Activated CD4-positive, alpha-beta memory T cell treated with anti-CD3 and anti-CD28 coated beads for 36 hours (primary cell): ENCODE measurements around the gene KRT2. TPM values are rescaled to one million over a fixed set of nuclear protein-coding genes. Genes with fewer than 3 reads are reported as not detected.

Source experiments
- CTCF ChIA-PET: fragments of 350-600 bp; sonication (Branson Sonifier 250); formaldehyde crosslinking; loops from one replicate; lab custom pipeline; 2021; ENCODE audit warnings: antibody characterized with exemption, inconsistent platforms; lab: Charles Lee
- POLR2A ChIA-PET: fragments of 350-600 bp; sonication (Branson Sonifier 250); formaldehyde crosslinking; loops from one replicate; lab custom pipeline; 2021; ENCODE audit warnings: antibody characterized with exemption; lab: Charles Lee
- DNase-seq: peaks from one replicate; pipeline ENCODE4 v3.0.0-alpha.2; 2020
- H3K27ac Mint-ChIP-seq: one replicate; pipeline ENCODE4 v1.8.0; 2021; ENCODE audit warnings: mixed read lengths
- H3K27me3 Mint-ChIP-seq: one replicate; pipeline ENCODE4 v1.8.0; 2021; ENCODE audit warnings: mixed read lengths
- H3K36me3 Mint-ChIP-seq: one replicate; pipeline ENCODE4 v1.8.0; 2021; ENCODE audit warnings: mixed read lengths
- H3K4me1 Mint-ChIP-seq: one replicate; pipeline ENCODE4 v1.8.0; 2021; ENCODE audit warnings: low read depth, mixed read lengths
- H3K4me3 Mint-ChIP-seq: one replicate; pipeline ENCODE4 v1.8.0; 2021; ENCODE audit warnings: mild to moderate bottlenecking, mixed read lengths
- H3K9me3 Mint-ChIP-seq: one replicate; pipeline ENCODE4 v1.8.0; 2021; ENCODE audit warnings: mixed read lengths
- intact Hi-C: fragments of 100-400 bp; cut with micrococcal nuclease; formaldehyde crosslinking; loops from one replicate; pipeline ENCODE4 v1.15.1; 2023
- total RNA-seq, 2 experiments: library from RNA; stranded (reverse); gene quantifications; one replicate each; pipeline ENCODE4 v1.2.3, GENCODE V29; 2021

KRT2 gene
- total RNA-seq, 2 experiments from 2014 or later = not detected

- Mint-ChIP-seq H3K4me1 (peaks cover 11% of the 10 kb centered on the region), H3K27ac (no peak overlapping the region), H3K4me3 (no peak overlapping the region), H3K27me3 (peaks cover 4% of the 10 kb centered on the region), H3K9me3 (no peaks in the 10 kb centered on the region), H3K36me3 (no peaks in the 10 kb centered on the region)
- ChIA-PET CTCF (interaction anchor here (0.6 kb wide), 1 partner anchor 201 kb away, joined by 3 read pairs; no protein-coding TSS in a partner anchor), POLR2A (no interaction called here)
- DNase-seq = no peak
- intact Hi-C loops = no loop called here
Observed at GRCh38 chr12:52683575-52684300, 31.7 kb upstream of the KRT2 start.

GRCh38 chr12:52682938-52683574 is 31.0 kb upstream of the KRT2 start:
- ChIA-PET POLR2A (no interaction called here), CTCF (no interaction called here)
- H3K36me3 Mint-ChIP-seq = no peaks in the 10 kb centered on the region
- H3K27ac Mint-ChIP-seq = no peak overlapping the region
- H3K27me3 Mint-ChIP-seq = peaks cover 6% of the 10 kb centered on the region
- DNase-seq = no peak
- peaks cover 11% of the 10 kb centered on the region for H3K4me1 Mint-ChIP-seq
- H3K4me3 Mint-ChIP-seq = no peak overlapping the region
- H3K9me3 Mint-ChIP-seq = no peaks in the 10 kb centered on the region
- intact Hi-C loops = no loop called here

DNA sequence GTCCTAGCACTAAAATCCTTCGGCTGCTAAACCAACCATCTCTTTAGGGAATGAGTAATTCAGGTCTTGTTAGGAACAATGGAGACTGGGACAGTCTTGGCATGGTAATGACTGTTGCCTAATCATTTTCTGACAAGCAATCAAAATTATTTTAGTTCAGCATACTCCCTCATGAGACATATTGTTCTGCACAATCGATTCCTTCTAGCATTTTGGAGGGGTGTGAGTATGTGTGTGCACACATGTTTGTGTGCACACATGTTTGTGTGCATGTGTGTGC is 30.3 kb upstream of the KRT2 start:
- no peaks in the 10 kb centered on the region for H3K36me3 Mint-ChIP-seq
- H3K27ac Mint-ChIP-seq = no peak overlapping the region
- H3K4me1 Mint-ChIP-seq = peaks cover 11% of the 10 kb centered on the region
- ChIA-PET POLR2A (no interaction called here), CTCF (no interaction called here)
- no peak for DNase-seq
- peaks cover 7% of the 10 kb centered on the region for H3K27me3 Mint-ChIP-seq
- no peaks in the 10 kb centered on the region for H3K9me3 Mint-ChIP-seq
- intact Hi-C loops = no loop called here
- H3K4me3 Mint-ChIP-seq = no peak overlapping the region

DNA sequence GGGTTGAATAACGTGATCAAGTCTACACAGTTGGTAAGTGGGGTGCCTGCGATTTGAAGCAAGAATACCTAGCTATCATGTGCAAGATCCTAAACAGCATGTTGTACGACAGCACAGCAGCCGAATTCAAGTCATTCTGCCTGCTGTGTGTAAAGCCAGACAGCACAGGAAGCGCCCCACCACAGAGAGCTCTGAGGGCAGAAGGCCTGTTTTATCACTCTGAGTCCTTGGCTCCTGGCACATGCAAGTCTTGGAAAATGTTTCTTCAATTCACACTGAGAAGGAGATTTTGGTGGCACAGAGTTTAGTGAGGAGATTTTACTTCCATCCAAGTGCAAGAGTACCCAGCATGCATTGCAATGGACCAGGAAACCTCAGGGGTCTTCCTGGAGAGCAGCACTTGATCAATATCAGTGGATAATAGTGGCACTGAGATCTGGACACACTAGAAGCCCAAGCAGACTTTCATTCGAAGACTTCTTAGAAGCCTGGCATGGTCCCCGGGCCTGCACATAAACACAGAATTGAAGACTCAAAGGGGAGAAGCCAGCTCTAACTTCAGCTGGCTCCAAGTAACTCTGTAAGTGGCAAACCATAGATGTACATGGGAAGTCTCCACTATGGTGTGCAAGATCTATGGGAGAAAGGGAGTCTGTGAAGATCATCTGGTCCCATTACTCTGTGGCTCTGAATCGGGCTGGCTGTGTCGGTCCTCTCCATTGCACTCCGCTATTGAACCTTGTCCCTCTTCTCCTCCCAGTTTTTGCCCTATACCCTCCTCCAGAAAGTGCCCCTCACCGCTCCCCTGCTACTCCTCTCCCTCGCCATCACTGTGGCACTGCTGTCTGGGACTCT is 29.7 kb upstream of the KRT2 start:
- H3K36me3 Mint-ChIP-seq = no peaks in the 10 kb centered on the region
- peaks cover 7% of the 10 kb centered on the region for H3K27me3 Mint-ChIP-seq
- ChIA-PET CTCF (no interaction called here), POLR2A (no interaction called here)
- H3K4me1 Mint-ChIP-seq = peaks cover 11% of the 10 kb centered on the region
- H3K4me3 Mint-ChIP-seq = no peak overlapping the region
- no peaks in the 10 kb centered on the region for H3K9me3 Mint-ChIP-seq
- no peak overlapping the region for H3K27ac Mint-ChIP-seq
- DNase-seq = peak; percentile 22
- intact Hi-C loops = no loop called here

DNA sequence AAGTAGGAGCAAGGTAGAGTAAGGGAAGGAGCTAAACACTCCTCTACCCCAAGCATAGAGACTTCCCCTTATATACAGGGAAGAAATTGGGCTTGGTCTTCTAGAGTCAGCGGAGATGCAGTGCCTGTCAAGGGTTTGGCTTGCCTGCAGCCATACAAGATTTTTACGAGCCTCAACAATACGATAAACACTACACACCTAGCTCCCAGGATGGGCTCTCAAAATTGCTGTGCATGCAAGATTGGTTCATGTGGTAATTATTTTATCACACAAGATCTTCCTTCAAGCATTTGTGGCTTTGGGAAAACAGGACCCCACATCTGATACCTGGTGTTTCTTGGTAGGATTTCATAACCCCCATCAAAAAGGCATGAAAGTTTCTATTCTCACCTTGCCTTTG is 28.4 kb upstream of the KRT2 start, which contains the start of gene KRT1:
Gene KRT1 (minus strand): TSS at position 45 of the 400 bp plus-strand sequence. CDS start 59 bp downstream, outside the sequence.
- Mint-ChIP-seq H3K27ac (no peak within 1 kb of the TSS), H3K4me3 (no peak within 1 kb of the TSS), H3K4me1 (peaks cover 11% of the 10 kb centered on the region), H3K27me3 (peaks cover 7% of the 10 kb centered on the region), H3K9me3 (no peaks in the 10 kb centered on the region), H3K36me3 (no peaks in the 10 kb centered on the region)
- DNase-seq = no peak
- CTCF ChIA-PET = interaction anchor here (0.5 to 0.8 kb wide), 2 partner anchors 101 to 186 kb away, joined by 3 read pairs; no protein-coding TSS in a partner anchor
- POLR2A ChIA-PET = no interaction called here
- intact Hi-C loops = no loop called here

- no peaks in the 10 kb centered on the region for H3K36me3 Mint-ChIP-seq
- H3K4me3 Mint-ChIP-seq = no peak overlapping the region
- no peak for DNase-seq
- H3K27me3 Mint-ChIP-seq = peaks cover 7% of the 10 kb centered on the region
- POLR2A ChIA-PET = no interaction called here
- CTCF ChIA-PET = interaction anchor here (0.5 to 0.8 kb wide), 2 partner anchors 186 to 200 kb away, joined by 3 read pairs; no protein-coding TSS in a partner anchor
- intact Hi-C loops = no loop called here
- no peak overlapping the region for H3K27ac Mint-ChIP-seq
- peaks cover 11% of the 10 kb centered on the region for H3K4me1 Mint-ChIP-seq
- H3K9me3 Mint-ChIP-seq = no peaks in the 10 kb centered on the region
Observed at GRCh38 chr12:52679875-52680274, 27.9 kb upstream of the KRT2 start.

GRCh38 chr12:52677671-52678070 is 25.7 kb upstream of the KRT2 start:
- DNase-seq = no peak
- intact Hi-C loops = no loop called here
- Mint-ChIP-seq H3K36me3 (no peaks in the 10 kb centered on the region), H3K4me3 (no peak overlapping the region), H3K27me3 (peaks cover 7% of the 10 kb centered on the region), H3K4me1 (peaks cover 11% of the 10 kb centered on the region), H3K27ac (no peak overlapping the region), H3K9me3 (no peaks in the 10 kb centered on the region)
- ChIA-PET CTCF (no interaction called here), POLR2A (no interaction called here)

- POLR2A ChIA-PET = no interaction called here
- no peaks in the 10 kb centered on the region for H3K36me3 Mint-ChIP-seq
Observed at GRCh38 chr12:52677126-52677525, 25.1 kb upstream of the KRT2 start.

DNA sequence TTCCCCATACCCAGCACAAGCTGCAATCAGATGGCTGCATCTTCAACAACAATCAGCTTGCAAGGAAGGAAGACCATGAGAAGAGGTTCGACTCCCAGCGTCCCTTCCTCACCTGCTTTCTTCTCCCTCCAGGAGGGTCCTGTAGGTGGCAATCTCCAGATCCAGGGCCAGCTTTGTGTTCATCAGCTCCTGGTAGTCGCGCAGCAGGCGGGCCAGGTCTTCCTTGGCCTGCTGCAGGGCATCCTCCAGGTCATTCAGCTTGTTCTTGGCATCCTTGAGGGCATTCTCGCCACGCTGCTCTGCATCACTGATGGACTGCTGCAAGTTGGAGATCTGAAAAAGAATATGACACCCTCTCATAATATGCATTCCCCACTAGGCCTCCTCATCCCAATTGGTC is 24.2 kb upstream of the KRT2 start:
- no peaks in the 10 kb centered on the region for H3K36me3 Mint-ChIP-seq
- ChIA-PET CTCF (interaction anchor here (1.4 kb wide), 1 partner anchor 204 kb away, joined by 4 read pairs; no protein-coding TSS in a partner anchor), POLR2A (no interaction called here)
- no peak for DNase-seq
- peaks cover 4% of the 10 kb centered on the region for H3K4me1 Mint-ChIP-seq
- intact Hi-C loops = no loop called here
- no peak overlapping the region for H3K4me3 Mint-ChIP-seq
- peaks cover 7% of the 10 kb centered on the region for H3K27me3 Mint-ChIP-seq
- no peaks in the 10 kb centered on the region for H3K9me3 Mint-ChIP-seq
- H3K27ac Mint-ChIP-seq = no peak overlapping the region

More at GRCh38 chr12:52677126-52677525, 25.1 kb upstream of the KRT2 start:
- Mint-ChIP-seq H3K4me1 (peaks cover 11% of the 10 kb centered on the region), H3K27me3 (peaks cover 7% of the 10 kb centered on the region), H3K9me3 (no peaks in the 10 kb centered on the region), H3K27ac (no peak overlapping the region), H3K4me3 (no peak overlapping the region)
- DNase-seq = no peak
- CTCF ChIA-PET = no interaction called here
- intact Hi-C loops = no loop called here

DNA sequence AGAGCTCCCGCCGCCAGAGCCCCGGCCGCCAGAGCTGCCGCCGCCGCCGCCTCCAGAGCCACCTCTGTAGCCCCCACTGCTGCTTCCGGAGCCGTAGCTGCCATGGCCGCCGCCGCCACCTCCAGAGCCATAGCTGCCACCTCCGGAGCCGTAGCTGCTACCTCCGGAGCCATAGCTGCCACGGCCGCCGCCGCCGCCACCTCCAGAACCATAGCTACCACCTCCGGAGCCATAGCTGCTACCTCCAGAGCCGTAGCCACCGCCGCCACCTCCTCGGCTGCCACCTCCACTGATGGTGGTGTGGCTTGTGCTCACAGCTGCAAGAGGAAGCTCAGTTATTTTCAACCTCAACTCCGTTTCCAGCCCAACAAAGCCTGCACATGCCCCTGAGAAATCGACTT is 23.3 kb upstream of the KRT2 start:
- Mint-ChIP-seq H3K4me1 (no peaks in the 10 kb centered on the region), H3K27ac (no peak overlapping the region), H3K4me3 (no peak overlapping the region), H3K27me3 (peaks cover 7% of the 10 kb centered on the region), H3K36me3 (no peaks in the 10 kb centered on the region), H3K9me3 (no peaks in the 10 kb centered on the region)
- DNase-seq = no peak
- ChIA-PET CTCF (interaction anchor here (1.4 kb wide), 1 partner anchor 204 kb away, joined by 4 read pairs; no protein-coding TSS in a partner anchor), POLR2A (no interaction called here)
- intact Hi-C loops = no loop called here

DNA sequence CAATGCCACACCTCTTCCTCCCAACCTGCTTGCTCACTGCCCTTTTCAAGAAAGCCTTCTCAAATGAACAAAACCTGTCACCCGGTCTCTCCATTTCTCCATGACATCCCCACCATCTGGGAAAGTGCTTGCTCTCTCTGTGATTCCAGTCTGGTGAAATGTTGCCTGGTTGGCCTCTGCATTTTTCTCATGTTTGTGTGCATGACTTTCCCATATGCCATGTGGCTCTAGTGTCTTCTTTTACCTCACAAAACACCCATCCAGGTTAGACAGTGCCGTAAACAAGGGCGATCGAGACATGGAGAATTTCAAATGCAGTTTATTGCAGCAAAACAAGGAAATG is 22.4 kb upstream of the KRT2 start:
- CTCF ChIA-PET = no interaction called here
- POLR2A ChIA-PET = no interaction called here
- H3K27me3 Mint-ChIP-seq = peaks cover 4% of the 10 kb centered on the region
- intact Hi-C loops = no loop called here
- no peak overlapping the region for H3K27ac Mint-ChIP-seq
- no peaks in the 10 kb centered on the region for H3K9me3 Mint-ChIP-seq
- no peaks in the 10 kb centered on the region for H3K4me1 Mint-ChIP-seq
- no peak for DNase-seq
- no peak overlapping the region for H3K4me3 Mint-ChIP-seq
- no peaks in the 10 kb centered on the region for H3K36me3 Mint-ChIP-seq

DNA sequence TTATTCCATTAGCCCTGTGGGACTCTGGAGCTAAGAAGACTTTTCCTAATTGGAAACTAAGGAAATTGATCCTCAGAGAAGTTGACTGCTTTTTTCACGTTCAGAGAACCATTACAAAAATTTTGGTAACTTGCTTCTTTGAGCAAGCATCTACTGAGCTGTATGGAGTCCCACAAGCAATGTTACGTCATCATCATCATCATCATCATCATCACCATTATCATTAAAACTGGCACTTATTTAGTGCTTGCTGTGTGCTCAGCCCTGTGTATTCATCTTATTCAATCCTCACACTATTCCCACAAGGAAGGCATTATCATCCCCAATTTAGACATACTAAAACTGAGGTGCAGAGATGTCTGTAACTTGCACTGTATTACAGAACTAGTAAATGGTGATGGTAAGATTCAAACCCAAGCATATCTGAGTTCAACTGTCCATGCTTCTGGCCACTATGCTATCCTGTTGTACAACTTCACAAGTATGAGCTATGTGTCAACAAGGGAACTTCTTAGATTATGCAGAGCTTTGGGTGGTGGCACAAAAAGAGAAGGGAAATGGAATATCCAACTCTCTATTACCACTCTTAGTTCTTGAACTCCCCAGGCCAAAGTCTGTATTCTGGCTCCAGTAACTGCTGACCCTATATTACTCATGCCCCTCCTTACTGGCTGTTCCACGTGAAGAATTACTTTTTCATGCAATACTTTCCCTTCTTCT is 21.9 kb upstream of the KRT2 start:
- no peak for DNase-seq
- Mint-ChIP-seq H3K27ac (no peak overlapping the region), H3K9me3 (no peaks in the 10 kb centered on the region), H3K27me3 (peaks cover 3% of the 10 kb centered on the region), H3K4me3 (no peak overlapping the region), H3K36me3 (no peaks in the 10 kb centered on the region), H3K4me1 (no peaks in the 10 kb centered on the region)
- POLR2A ChIA-PET = no interaction called here
- intact Hi-C loops = no loop called here
- CTCF ChIA-PET = no interaction called here
